ENCODE results near the gene ST3GAL5. TPM values are rescaled to one million over a fixed set of nuclear protein-coding genes. Genes with fewer than 3 reads are reported as not detected.
"Not testable (repeated sequence)": the region's sequence is repeated elsewhere in the genome, so short reads cannot be mapped to it uniquely, and the experiment has no call there.

ST3GAL5 gene
- total RNA-seq, 1 donor from 2014 or later: 56.2 TPM

- DNase-seq (ENCODE audit: low spot score): no peak
Observed at GRCh38 chr2:85834466-85834865, 54.3 kb downstream of the ST3GAL5 start.

- DNase-seq (ENCODE audit: low spot score): no peak
Observed at GRCh38 chr2:85831735-85832134, 57.1 kb downstream of the ST3GAL5 start.

- no peak for DNase-seq (ENCODE audit: low spot score)
Observed at GRCh38 chr2:85830645-85831044, 58.1 kb downstream of the ST3GAL5 start.

GRCh38 chr2:85829394-85829793 lies 59.4 kb downstream of the ST3GAL5 start:
- not testable (repeated sequence) for DNase-seq (ENCODE audit: low spot score)

GRCh38 chr2:85828725-85829124 lies 60.1 kb downstream of the ST3GAL5 start:
- no peak for DNase-seq (ENCODE audit: low spot score)

- no peak for DNase-seq (ENCODE audit: low spot score)
Observed at GRCh38 chr2:85827879-85828569, 60.8 kb downstream of the ST3GAL5 start.

- peak; percentile 75 for DNase-seq (ENCODE audit: low spot score)
Observed at GRCh38 chr2:85826990-85827878, 61.6 kb downstream of the ST3GAL5 start.

GRCh38 chr2:85823951-85824350 lies 64.8 kb downstream of the ST3GAL5 start:
- no peak for DNase-seq (ENCODE audit: low spot score)

GRCh38 chr2:85822766-85823165 lies 66.0 kb downstream of the ST3GAL5 start:
- DNase-seq (ENCODE audit: low spot score): no peak

- no peak for DNase-seq (ENCODE audit: low spot score)
Observed at GRCh38 chr2:85819811-85820510, 68.8 kb downstream of the ST3GAL5 start.

GRCh38 chr2:85814802-85815550 lies 73.8 kb downstream of the ST3GAL5 start:
- DNase-seq (ENCODE audit: low spot score): no peak

- DNase-seq (ENCODE audit: low spot score): peak; percentile 91
Observed at GRCh38 chr2:85813982-85814801, 74.6 kb downstream of the ST3GAL5 start.

- no peak for DNase-seq (ENCODE audit: low spot score)
Observed at GRCh38 chr2:85813211-85813981, 75.4 kb downstream of the ST3GAL5 start.

- DNase-seq (ENCODE audit: low spot score): peak; percentile 9
Observed at GRCh38 chr2:85812094-85812735, 76.6 kb downstream of the ST3GAL5 start.

GRCh38 chr2:85811180-85812093 lies 77.4 kb downstream of the ST3GAL5 start:
- DNase-seq (ENCODE audit: low spot score): peak; percentile 28

GRCh38 chr2:85810371-85811179 lies 78.2 kb downstream of the ST3GAL5 start:
- DNase-seq (ENCODE audit: low spot score): peak; percentile 9

GRCh38 chr2:85807756-85808155 lies 81.0 kb downstream of the ST3GAL5 start:
- no peak for DNase-seq (ENCODE audit: low spot score)

Measured in mucosa of gallbladder (tissue), 1 donor.